PC-9 (cell line): ENCODE data around the gene MAP1A. TPM values are rescaled to one million over a fixed set of nuclear protein-coding genes. Genes with fewer than 3 reads are reported as not detected.

Experiments used
- BruUV-seq: library from RNA; stranded (reverse); fragments of 400-500 nt; replicated peaks from 2 replicates; lab custom pipeline; 2021; lab: Mats Ljungman, UMichigan
- CTCF ChIA-PET: fragments of 300-600 bp; sonication (Branson Sonifier 250); formaldehyde crosslinking; loops from one replicate; lab custom pipeline; 2022; ENCODE audit warnings: antibody characterized with exemption; lab: Charles Lee
- POLR2A ChIA-PET: fragments of 300-600 bp; sonication (Branson Sonifier 250); formaldehyde crosslinking; loops from one replicate; lab custom pipeline; 2022; ENCODE audit warnings: antibody characterized with exemption; ENCODE audit not compliant: unreplicated experiment; lab: Charles Lee
- DNase-seq, 2 experiments: peaks; one replicate each; pipeline versions ENCODE4 v3.0.0 to v3.0.0-alpha.2; 2015 to 2022; ENCODE audit warnings: mixed read lengths in 1 of 2
- H2AFZ ChIP-seq: fragments of 200-600 bp; sonication (generic); 2 replicates; pipeline ENCODE4 v1.8.1; 2017; ENCODE audit warnings: antibody characterized with exemption
- H3F3A ChIP-seq: fragments of 200-600 bp; sonication (generic); 2 replicates; pipeline ENCODE4 v1.8.1; 2017; ENCODE audit warnings: antibody characterized with exemption, mild to moderate bottlenecking, low read depth; ENCODE audit not compliant: insufficient read depth
- H3K27ac ChIP-seq: fragments of 200-600 bp; sonication (generic); 2 replicates; pipeline ENCODE4 v1.6.1; 2016; ENCODE audit warnings: mixed run types
- H3K27me3 ChIP-seq: fragments of 200-600 bp; sonication (generic); 2 replicates; pipeline ENCODE4 v1.6.1; 2016; ENCODE audit warnings: low read depth, mixed run types; ENCODE audit not compliant: insufficient read depth
- H3K36me3 ChIP-seq: fragments of 200-600 bp; sonication (generic); 2 replicates; pipeline ENCODE4 v1.6.1; 2016; ENCODE audit warnings: low read depth, mixed run types
- H3K4me1 ChIP-seq: fragments of 200-600 bp; sonication (generic); replicated peaks from 2 replicates; pipeline ENCODE4 v1.6.1; 2016; ENCODE audit warnings: mixed run types; ENCODE audit not compliant: insufficient read depth
- H3K4me2 ChIP-seq: fragments of 200-600 bp; sonication (generic); 2 replicates; pipeline ENCODE4 v1.6.1; 2017; ENCODE audit warnings: mixed run types
- H3K4me3 ChIP-seq: fragments of 200-600 bp; sonication (generic); 2 replicates; pipeline ENCODE4 v1.6.1; 2016; ENCODE audit warnings: mixed run types
- H3K79me2 ChIP-seq: fragments of 200-600 bp; sonication (generic); 2 replicates; pipeline ENCODE4 v1.6.1; 2017; ENCODE audit warnings: low read depth, mixed run types
- H3K9me2 ChIP-seq: fragments of 200-600 bp; sonication (generic); 2 replicates; pipeline ENCODE4 v1.8.1; 2017; ENCODE audit warnings: mild to moderate bottlenecking; ENCODE audit not compliant: insufficient read depth
- H3K9me3 ChIP-seq: fragments of 200-600 bp; sonication (generic); 2 replicates; pipeline ENCODE4 v1.8.1; 2016; ENCODE audit warnings: low read depth; ENCODE audit not compliant: insufficient read depth
- H4K20me1 ChIP-seq: fragments of 200-600 bp; sonication (generic); 2 replicates; pipeline ENCODE4 v1.8.1; 2017; ENCODE audit not compliant: insufficient read depth
- EZH2 ChIP-seq: fragments of 200-600 bp; sonication (generic); IDR thresholded peaks from 2 replicates; pipeline ENCODE4 v1.8.0; 2017; ENCODE audit warnings: antibody characterized with exemption, low read depth
- intact Hi-C: fragments of 100-400 bp; cut with micrococcal nuclease; formaldehyde crosslinking; loops from one replicate; pipeline ENCODE4 v1.10.0; 2022; ENCODE audit not compliant: unreplicated experiment
- total RNA-seq: library from RNA; stranded (reverse); gene quantifications from 2 replicates; pipeline ENCODE4 v1.2.3, GENCODE V29; 2021
- TF ChIP-seq, protein P1 (sequence below): fragments of 200-600 bp; sonication (generic); conservative IDR thresholded peaks from 2 replicates; pipeline ENCODE4 v1.6.1; 2017; ENCODE audit warnings: mixed run types, antibody characterized with exemption, mild to moderate bottlenecking, moderate library complexity

The MAP1A gene
- total RNA-seq, 1 experiment from 2014 or later, result 2.1 TPM

DNA sequence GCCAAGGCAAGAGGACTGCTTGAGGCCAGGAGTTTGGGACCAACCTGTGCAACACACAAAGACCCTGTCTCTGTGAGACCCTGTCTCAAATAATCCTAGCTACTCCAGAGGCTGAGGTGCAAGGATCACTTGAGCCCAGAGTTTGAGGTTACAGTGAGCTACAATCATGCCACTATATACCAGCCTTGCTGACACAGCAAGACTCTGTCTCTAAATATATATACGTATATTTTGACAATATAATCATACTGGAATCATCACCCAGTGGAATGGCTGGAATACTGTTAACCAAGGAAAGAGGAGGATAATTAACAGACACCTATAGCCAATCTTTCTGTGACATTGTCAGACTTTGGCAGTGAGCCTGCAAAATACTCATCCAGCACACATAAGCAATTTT, 9.0 kb upstream of the MAP1A start:
- Histone ChIP-seq H3K79me2 (no peaks in the 10 kb centered on the region), H4K20me1 (no peaks in the 10 kb centered on the region)
- POLR2A ChIA-PET, result no interaction called here

DNA sequence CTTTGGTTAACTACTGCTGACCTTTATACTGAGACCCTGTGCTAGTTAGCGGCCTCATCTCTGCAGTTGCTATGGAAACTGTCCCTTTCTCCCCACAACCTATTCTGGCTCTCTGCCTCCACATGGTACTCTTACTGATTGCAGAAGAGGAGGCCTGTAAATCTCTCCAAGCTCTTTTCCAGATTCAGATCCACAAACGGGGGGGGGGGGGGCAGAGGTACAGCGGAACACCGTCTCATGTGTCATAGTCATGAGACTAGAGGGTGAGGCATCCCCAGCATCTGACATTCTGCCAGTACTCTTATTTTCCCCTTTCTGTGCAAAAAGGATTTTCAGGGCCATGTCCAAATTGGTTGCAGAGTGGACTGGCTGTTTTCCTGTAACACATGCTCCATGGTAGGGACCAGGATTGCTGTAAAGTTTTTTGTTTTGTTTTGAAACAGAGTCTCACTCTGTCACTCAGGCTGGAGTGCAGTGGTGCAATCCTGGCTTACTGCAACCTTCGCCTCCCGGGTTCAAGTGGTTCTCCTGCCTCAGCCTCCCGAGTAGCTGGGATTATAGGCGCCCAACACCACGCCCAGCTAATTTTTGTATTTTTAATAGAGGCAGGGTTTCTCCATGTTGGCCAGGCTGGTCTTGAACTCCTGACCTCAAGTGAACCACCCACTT, 8.3 kb upstream of the MAP1A start:
- intact Hi-C loops, result no loop called here
- H3K9me3 ChIP-seq, result no peaks in the 10 kb centered on the region
- no peak overlapping the region for H3K27ac ChIP-seq
- H3K4me3 ChIP-seq, result no peak overlapping the region
- no peaks in the 10 kb centered on the region for H3K36me3 ChIP-seq
- BruUV-seq, result no TSS peak
- no peak for DNase-seq
- TF ChIP-seq, protein P1, sequence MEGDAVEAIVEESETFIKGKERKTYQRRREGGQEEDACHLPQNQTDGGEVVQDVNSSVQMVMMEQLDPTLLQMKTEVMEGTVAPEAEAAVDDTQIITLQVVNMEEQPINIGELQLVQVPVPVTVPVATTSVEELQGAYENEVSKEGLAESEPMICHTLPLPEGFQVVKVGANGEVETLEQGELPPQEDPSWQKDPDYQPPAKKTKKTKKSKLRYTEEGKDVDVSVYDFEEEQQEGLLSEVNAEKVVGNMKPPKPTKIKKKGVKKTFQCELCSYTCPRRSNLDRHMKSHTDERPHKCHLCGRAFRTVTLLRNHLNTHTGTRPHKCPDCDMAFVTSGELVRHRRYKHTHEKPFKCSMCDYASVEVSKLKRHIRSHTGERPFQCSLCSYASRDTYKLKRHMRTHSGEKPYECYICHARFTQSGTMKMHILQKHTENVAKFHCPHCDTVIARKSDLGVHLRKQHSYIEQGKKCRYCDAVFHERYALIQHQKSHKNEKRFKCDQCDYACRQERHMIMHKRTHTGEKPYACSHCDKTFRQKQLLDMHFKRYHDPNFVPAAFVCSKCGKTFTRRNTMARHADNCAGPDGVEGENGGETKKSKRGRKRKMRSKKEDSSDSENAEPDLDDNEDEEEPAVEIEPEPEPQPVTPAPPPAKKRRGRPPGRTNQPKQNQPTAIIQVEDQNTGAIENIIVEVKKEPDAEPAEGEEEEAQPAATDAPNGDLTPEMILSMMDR, result no peak
- no peak for TF ChIP-seq EZH2
- H3K9me2 ChIP-seq, result no peaks in the 10 kb centered on the region
- ChIA-PET CTCF (no interaction called here), POLR2A (no interaction called here)
- H2AFZ ChIP-seq, result no peak overlapping the region
- H3K4me2 ChIP-seq, result peak overlapping the region; percentile 95; the same call in 1 of the 2 replicates
- no peaks in the 10 kb centered on the region; the same call in 1 of the 2 replicates for H3F3A ChIP-seq
- no peaks in the 10 kb centered on the region for H4K20me1 ChIP-seq
- 0 out of 2 replicates have a peak, but pooled peaks cover 5% of the 10 kb centered on the region for H3K4me1 ChIP-seq
- no peaks in the 10 kb centered on the region for H3K27me3 ChIP-seq
- no peaks in the 10 kb centered on the region for H3K79me2 ChIP-seq

More for the DNA sequence above, 9.0 kb upstream of the MAP1A start:
- Histone ChIP-seq H3K4me3 (no peak overlapping the region), H3K9me3 (no peaks in the 10 kb centered on the region), H3K27ac (no peak overlapping the region), H3F3A (no peaks in the 10 kb centered on the region; the same call in 1 of the 2 replicates), H3K27me3 (no peaks in the 10 kb centered on the region), H3K36me3 (no peaks in the 10 kb centered on the region), H3K4me2 (no peak overlapping the region), H2AFZ (no peak overlapping the region), H3K4me1 (0 out of 2 replicates have a peak, but pooled peaks cover 5% of the 10 kb centered on the region), H3K9me2 (no peaks in the 10 kb centered on the region)
- intact Hi-C loops, result no loop called here
- no peak for TF ChIP-seq EZH2
- TF ChIP-seq, protein P1, result no peak
- CTCF ChIA-PET, result no interaction called here
- no peak for DNase-seq
- no TSS peak for BruUV-seq

DNA sequence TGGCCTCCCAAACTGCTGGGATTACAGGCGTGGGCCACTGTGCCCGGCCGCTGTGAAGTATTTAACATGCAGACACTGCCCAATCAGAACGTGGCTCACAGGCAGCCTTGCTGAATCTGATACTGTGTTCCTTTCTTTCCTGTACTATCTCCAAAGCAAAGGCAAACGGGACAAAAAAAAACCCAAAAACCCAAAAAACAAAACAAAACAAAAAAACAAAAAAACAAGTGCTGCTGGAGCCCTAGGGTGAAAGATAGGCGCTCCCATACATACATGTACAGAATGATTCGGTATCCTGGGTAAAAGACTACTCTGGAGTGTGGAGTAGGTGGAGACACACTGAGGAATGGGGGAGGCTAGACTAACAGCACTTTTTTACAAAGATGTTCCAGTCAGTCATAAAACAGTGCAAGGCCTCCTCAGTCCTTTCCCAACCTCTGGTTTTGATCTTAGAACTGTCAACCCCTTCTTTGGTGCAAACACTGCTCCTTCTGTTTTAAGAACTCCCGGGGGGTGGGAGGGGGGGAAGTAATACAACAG, 7.7 kb upstream of the MAP1A start:
- no peak overlapping the region; the same call in 1 of the 2 replicates for H2AFZ ChIP-seq
- no peaks in the 10 kb centered on the region for H4K20me1 ChIP-seq
- intact Hi-C loops, result no loop called here
- no peaks in the 10 kb centered on the region for H3K79me2 ChIP-seq
- no peaks in the 10 kb centered on the region for H3K9me2 ChIP-seq
- TF ChIP-seq EZH2, result no peak
- TF ChIP-seq, protein P1, result no peak
- H3K4me3 ChIP-seq, result no peak overlapping the region
- no peaks in the 10 kb centered on the region for H3K9me3 ChIP-seq
- no peak overlapping the region for H3K27ac ChIP-seq
- POLR2A ChIA-PET, result no interaction called here
- no peak for DNase-seq
- no peaks in the 10 kb centered on the region for H3K27me3 ChIP-seq
- no peaks in the 10 kb centered on the region for H3K36me3 ChIP-seq
- peak overlapping the region; percentile 95 for H3K4me2 ChIP-seq
- CTCF ChIA-PET, result no interaction called here
- H3F3A ChIP-seq, result no peaks in the 10 kb centered on the region; the same call in 1 of the 2 replicates
- H3K4me1 ChIP-seq, result 0 out of 2 replicates have a peak, but pooled peaks cover 5% of the 10 kb centered on the region
- BruUV-seq, result no TSS peak
